HL-60 (cell line): ENCODE results near the gene MTMR11.

Experiments
- DNase-seq, 2 experiments: peaks; one replicate each; pipeline ENCODE4 v3.0.0-alpha.2; 2010 to 2020; ENCODE audit warnings: low read depth in 1 of 2, low spot score in 1 of 2
- H3K27ac ChIP-seq: fragments of 250-450 bp; sonication (Bioruptor Pico); replicated peaks from 2 replicates; pipeline ENCODE4 v1.5.1; 2020; ENCODE audit warnings: mild to moderate bottlenecking, moderate library complexity
- H3K27me3 ChIP-seq: fragments of 250-450 bp; sonication (Bioruptor Pico); 2 replicates; pipeline ENCODE4 v1.5.1; 2021; ENCODE audit warnings: mild to moderate bottlenecking, moderate library complexity; ENCODE audit not compliant: insufficient read depth, poor library complexity, severe bottlenecking
- H3K4me3 ChIP-seq: replicated peaks from 2 replicates; pipeline ENCODE4 v1.5.1; 2011; ENCODE audit warnings: mild to moderate bottlenecking, control low read depth, low read length; ENCODE audit not compliant: insufficient read depth
- GABPA ChIP-seq: IDR thresholded peaks from 2 replicates; pipeline ENCODE4 v1.6.1; 2012; ENCODE audit warnings: low read depth
- POLR2AphosphoS5 ChIP-seq: IDR thresholded peaks from 2 replicates; pipeline ENCODE4 v1.6.1; 2012; ENCODE audit warnings: low read depth
- SPI1 ChIP-seq: IDR thresholded peaks from 2 replicates; pipeline ENCODE4 v1.6.1; 2012; ENCODE audit warnings: low read depth, mild to moderate bottlenecking, borderline replicate concordance
- TF ChIP-seq, protein P1 (sequence below): IDR thresholded peaks from 2 replicates; pipeline ENCODE4 v1.6.1; 2012; ENCODE audit warnings: low read depth; ENCODE audit not compliant: insufficient replicate concordance
- TF ChIP-seq, protein P2 (sequence below): IDR thresholded peaks from one replicate; pipeline ENCODE4 v1.5.1; 2011; ENCODE audit warnings: low read length, control low read depth, inconsistent platforms; ENCODE audit not compliant: insufficient read depth

The MTMR11 gene

DNA sequence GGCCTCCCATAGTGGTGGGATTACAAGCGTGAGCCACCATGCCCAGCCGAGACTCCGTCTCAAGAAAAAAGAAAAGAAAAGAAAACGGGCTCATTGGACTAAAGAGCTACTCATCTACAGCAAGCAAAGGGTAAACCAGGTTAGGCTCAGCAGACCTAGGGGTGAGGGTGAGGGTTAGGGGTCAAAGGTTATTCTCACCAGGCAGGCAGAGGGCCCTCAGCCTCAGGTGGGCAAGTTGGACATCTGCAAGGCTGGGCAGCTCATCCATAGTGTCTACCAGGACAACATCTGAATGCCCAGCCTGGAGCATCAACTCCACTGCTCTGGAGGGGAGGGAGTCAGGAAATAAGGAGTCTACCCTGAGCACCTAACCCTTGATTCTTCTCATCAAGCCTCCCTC, 3.5 kb downstream of the MTMR11 start:
- H3K27ac ChIP-seq = no peak overlapping the region
- no peak overlapping the region for H3K4me3 ChIP-seq
- DNase-seq = no peak
- H3K27me3 ChIP-seq = no peaks in the 10 kb centered on the region
- no peak for TF ChIP-seq SPI1
- TF ChIP-seq, protein P1, sequence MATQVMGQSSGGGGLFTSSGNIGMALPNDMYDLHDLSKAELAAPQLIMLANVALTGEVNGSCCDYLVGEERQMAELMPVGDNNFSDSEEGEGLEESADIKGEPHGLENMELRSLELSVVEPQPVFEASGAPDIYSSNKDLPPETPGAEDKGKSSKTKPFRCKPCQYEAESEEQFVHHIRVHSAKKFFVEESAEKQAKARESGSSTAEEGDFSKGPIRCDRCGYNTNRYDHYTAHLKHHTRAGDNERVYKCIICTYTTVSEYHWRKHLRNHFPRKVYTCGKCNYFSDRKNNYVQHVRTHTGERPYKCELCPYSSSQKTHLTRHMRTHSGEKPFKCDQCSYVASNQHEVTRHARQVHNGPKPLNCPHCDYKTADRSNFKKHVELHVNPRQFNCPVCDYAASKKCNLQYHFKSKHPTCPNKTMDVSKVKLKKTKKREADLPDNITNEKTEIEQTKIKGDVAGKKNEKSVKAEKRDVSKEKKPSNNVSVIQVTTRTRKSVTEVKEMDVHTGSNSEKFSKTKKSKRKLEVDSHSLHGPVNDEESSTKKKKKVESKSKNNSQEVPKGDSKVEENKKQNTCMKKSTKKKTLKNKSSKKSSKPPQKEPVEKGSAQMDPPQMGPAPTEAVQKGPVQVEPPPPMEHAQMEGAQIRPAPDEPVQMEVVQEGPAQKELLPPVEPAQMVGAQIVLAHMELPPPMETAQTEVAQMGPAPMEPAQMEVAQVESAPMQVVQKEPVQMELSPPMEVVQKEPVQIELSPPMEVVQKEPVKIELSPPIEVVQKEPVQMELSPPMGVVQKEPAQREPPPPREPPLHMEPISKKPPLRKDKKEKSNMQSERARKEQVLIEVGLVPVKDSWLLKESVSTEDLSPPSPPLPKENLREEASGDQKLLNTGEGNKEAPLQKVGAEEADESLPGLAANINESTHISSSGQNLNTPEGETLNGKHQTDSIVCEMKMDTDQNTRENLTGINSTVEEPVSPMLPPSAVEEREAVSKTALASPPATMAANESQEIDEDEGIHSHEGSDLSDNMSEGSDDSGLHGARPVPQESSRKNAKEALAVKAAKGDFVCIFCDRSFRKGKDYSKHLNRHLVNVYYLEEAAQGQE = no peak
- TF ChIP-seq, protein P2, sequence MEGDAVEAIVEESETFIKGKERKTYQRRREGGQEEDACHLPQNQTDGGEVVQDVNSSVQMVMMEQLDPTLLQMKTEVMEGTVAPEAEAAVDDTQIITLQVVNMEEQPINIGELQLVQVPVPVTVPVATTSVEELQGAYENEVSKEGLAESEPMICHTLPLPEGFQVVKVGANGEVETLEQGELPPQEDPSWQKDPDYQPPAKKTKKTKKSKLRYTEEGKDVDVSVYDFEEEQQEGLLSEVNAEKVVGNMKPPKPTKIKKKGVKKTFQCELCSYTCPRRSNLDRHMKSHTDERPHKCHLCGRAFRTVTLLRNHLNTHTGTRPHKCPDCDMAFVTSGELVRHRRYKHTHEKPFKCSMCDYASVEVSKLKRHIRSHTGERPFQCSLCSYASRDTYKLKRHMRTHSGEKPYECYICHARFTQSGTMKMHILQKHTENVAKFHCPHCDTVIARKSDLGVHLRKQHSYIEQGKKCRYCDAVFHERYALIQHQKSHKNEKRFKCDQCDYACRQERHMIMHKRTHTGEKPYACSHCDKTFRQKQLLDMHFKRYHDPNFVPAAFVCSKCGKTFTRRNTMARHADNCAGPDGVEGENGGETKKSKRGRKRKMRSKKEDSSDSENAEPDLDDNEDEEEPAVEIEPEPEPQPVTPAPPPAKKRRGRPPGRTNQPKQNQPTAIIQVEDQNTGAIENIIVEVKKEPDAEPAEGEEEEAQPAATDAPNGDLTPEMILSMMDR = no peak
- TF ChIP-seq GABPA = no peak
- TF ChIP-seq POLR2AphosphoS5 = no peak

DNA sequence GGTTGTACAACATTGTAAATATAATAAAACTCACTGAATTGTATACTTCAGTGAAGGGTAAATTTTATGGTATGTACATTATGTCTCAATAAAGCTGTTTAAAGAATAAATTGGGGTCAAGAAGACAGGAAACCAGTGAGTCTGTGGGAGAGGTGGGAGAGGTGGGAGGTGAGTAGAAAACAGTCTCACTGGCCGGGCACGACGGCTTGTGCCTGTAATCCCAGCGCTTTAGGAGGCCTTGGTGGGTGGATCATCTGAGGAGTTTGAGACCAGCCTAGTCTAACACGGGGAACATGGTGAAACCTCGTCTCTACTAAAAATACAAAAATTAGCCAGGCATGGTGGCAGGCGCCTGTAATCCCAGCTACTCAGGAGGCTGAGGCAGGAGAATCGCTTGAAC, 4.2 kb downstream of the MTMR11 start:
- H3K27ac ChIP-seq = no peak overlapping the region
- TF ChIP-seq, protein P2 = no peak
- no peak for TF ChIP-seq SPI1
- no peak for TF ChIP-seq GABPA
- TF ChIP-seq POLR2AphosphoS5 = no peak
- TF ChIP-seq, protein P1 = no peak
- no peak for DNase-seq
- H3K4me3 ChIP-seq = no peak overlapping the region
- H3K27me3 ChIP-seq = no peaks in the 10 kb centered on the region

DNA sequence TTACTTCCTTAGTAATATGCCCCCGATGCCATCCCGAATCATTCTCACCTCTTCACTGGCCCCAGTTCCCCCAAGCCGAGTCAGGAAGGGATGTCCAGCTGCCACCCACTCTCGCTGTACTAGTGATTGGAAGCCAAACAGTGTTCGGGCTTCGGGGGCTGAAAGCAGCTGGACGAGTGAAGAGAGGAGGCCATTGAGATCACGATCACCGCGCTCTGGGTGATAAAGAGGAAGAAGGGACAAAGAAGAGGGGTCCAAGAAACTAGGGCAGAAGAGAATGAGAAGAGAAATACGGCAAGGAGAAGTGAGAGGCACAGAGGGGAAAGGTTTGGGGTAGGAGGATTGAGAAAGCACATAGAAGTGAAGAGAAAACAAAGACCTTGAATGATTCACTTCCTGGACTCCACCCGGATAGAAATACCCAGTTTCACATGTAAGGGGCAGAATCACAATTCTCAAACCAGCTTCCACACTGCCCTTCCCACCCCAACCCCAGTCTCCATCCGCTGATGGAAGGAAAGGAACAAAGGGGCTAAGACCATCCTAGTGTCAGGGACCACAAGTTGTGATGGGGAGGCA, 5.4 kb downstream of the MTMR11 start:
- no peaks in the 10 kb centered on the region for H3K27me3 ChIP-seq
- no peak overlapping the region for H3K4me3 ChIP-seq
- H3K27ac ChIP-seq = no peak overlapping the region
- no peak for DNase-seq
- no peak for TF ChIP-seq GABPA
- no peak for TF ChIP-seq POLR2AphosphoS5
- TF ChIP-seq SPI1 = no peak
- TF ChIP-seq, protein P1 = no peak
